Endodermal cell (in vitro differentiated cells): ENCODE results near the gene CXCL1. TPM values are rescaled to one million over a fixed set of nuclear protein-coding genes. Genes with fewer than 3 reads are reported as not detected.

Source experiments
- DNase-seq: peaks from one replicate; pipeline ENCODE4 v3.0.0-alpha.2; 2017
- H3K27ac ChIP-seq: 2 replicates; pipeline ENCODE4 v1.5.1; 2013; ENCODE audit warnings: mild to moderate bottlenecking, low read depth, low read length, moderate library complexity
- H3K27me3 ChIP-seq: 2 replicates; pipeline ENCODE4 v1.6.1; 2013; ENCODE audit warnings: mild to moderate bottlenecking, low read length, moderate library complexity; ENCODE audit not compliant: insufficient read depth, control insufficient read depth, poor library complexity, severe bottlenecking
- H3K36me3 ChIP-seq: 2 replicates; pipeline ENCODE4 v1.7.0; 2013; ENCODE audit warnings: mild to moderate bottlenecking, low read length, moderate library complexity; ENCODE audit not compliant: control insufficient read depth, insufficient read depth
- H3K4me1 ChIP-seq: one replicate; pipeline ENCODE4 v1.7.0; 2013; ENCODE audit warnings: low read length; ENCODE audit not compliant: control insufficient read depth, insufficient read depth
- H3K4me3 ChIP-seq: 2 replicates; pipeline ENCODE4 v1.5.1; 2013; ENCODE audit warnings: mild to moderate bottlenecking, low read length, moderate library complexity
- H3K9ac ChIP-seq: 2 replicates; pipeline ENCODE4 v1.6.1; 2013; ENCODE audit warnings: mild to moderate bottlenecking, low read length, moderate library complexity; ENCODE audit not compliant: poor library complexity, severe bottlenecking; ENCODE audit errors: extremely low read depth
- H3K9me3 ChIP-seq: 2 replicates; pipeline ENCODE4 v1.6.1; 2013; ENCODE audit warnings: mild to moderate bottlenecking, low read length, moderate library complexity; ENCODE audit not compliant: control insufficient read depth
- H3K27ac Mint-ChIP-seq: 2 replicates; pipeline ENCODE4 v1.8.0; 2020; ENCODE audit warnings: mixed read lengths
- H3K27me3 Mint-ChIP-seq: 2 replicates; pipeline ENCODE4 v1.8.0; 2021; ENCODE audit warnings: mild to moderate bottlenecking, mixed read lengths; ENCODE audit not compliant: insufficient read depth
- H3K36me3 Mint-ChIP-seq: 2 replicates; pipeline ENCODE4 v1.8.0; 2020; ENCODE audit warnings: low read depth, mixed read lengths
- H3K4me1 Mint-ChIP-seq: 2 replicates; pipeline ENCODE4 v1.8.0; 2020; ENCODE audit warnings: mixed read lengths
- H3K4me3 Mint-ChIP-seq: 2 replicates; pipeline ENCODE4 v1.8.0; 2020; ENCODE audit warnings: mild to moderate bottlenecking, moderate library complexity, mixed read lengths
- H3K9me3 Mint-ChIP-seq: 2 replicates; pipeline ENCODE4 v1.8.0; 2020; ENCODE audit warnings: mild to moderate bottlenecking, mixed read lengths
- WGBS, 2 experiments: methylation state at CpG; one replicate each; pipeline versions ENCODE4 v1.1.5 to v1.1.7; 2013; ENCODE audit warnings: missing lambda C conversion rate in 2 of 2, mixed read lengths in 1 of 2; ENCODE audit not compliant: insufficient coverage in 1 of 2, insufficient read length in 1 of 2; 5-methylcytosine and 5-hydroxymethylcytosine counted together
- total RNA-seq, 2 donors: library from RNA; stranded (reverse); fragmentation: NEBNext Ultra II Directional in 1 of 2; extraction: Animal tissue kit (Norgen Biotek cat#: 25700) in 1 of 2; gene quantifications; 2 replicates in 1 of 2; 3 replicates in 1 of 2; pipeline ENCODE4 v1.2.1, GENCODE V29; 2021
- TF ChIP-seq, protein P1 (sequence below): fragments of 200-600 bp; sonication (generic); conservative IDR thresholded peaks from 2 replicates; pipeline ENCODE4 v1.5.0; 2021; ENCODE audit warnings: antibody characterized with exemption, mild to moderate bottlenecking

CXCL1 gene
- total RNA-seq, 2 donors from 2014 or later = 0.24 TPM; not detected in 1

DNA sequence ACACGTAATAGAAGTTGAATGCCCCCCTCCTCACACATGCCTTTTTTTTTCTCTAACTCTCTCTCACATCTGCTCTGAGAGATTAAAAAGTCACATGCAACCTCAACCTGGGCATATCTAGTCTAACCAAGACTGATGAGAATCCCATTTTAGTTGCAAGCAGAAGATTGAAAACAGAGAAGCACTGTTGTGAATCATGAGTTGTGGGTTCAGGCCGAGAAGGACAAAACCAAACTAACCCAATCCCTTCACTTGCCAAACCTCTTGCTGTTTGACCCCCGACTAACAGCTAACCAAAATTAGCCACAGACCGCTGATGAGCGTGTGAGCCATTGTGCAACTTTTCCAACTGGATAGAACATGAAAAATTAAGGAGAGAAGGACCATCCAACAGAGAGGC, 31.8 kb downstream of the CXCL1 start:
- Histone ChIP-seq H3K27ac (no peak overlapping the region), H3K9ac (no peak overlapping the region), H3K4me1 (no peaks in the 10 kb centered on the region), H3K4me3 (no peak overlapping the region), H3K27me3 (no peaks in the 10 kb centered on the region), H3K36me3 (no peaks in the 10 kb centered on the region), H3K9me3 (no peaks in the 10 kb centered on the region)
- TF ChIP-seq, protein P1, sequence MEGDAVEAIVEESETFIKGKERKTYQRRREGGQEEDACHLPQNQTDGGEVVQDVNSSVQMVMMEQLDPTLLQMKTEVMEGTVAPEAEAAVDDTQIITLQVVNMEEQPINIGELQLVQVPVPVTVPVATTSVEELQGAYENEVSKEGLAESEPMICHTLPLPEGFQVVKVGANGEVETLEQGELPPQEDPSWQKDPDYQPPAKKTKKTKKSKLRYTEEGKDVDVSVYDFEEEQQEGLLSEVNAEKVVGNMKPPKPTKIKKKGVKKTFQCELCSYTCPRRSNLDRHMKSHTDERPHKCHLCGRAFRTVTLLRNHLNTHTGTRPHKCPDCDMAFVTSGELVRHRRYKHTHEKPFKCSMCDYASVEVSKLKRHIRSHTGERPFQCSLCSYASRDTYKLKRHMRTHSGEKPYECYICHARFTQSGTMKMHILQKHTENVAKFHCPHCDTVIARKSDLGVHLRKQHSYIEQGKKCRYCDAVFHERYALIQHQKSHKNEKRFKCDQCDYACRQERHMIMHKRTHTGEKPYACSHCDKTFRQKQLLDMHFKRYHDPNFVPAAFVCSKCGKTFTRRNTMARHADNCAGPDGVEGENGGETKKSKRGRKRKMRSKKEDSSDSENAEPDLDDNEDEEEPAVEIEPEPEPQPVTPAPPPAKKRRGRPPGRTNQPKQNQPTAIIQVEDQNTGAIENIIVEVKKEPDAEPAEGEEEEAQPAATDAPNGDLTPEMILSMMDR = no peak
- Mint-ChIP-seq H3K4me3 (no peak overlapping the region), H3K4me1 (no peaks in the 10 kb centered on the region), H3K27ac (no peak overlapping the region), H3K36me3 (no peaks in the 10 kb centered on the region), H3K27me3 (peaks cover 2% of the 10 kb centered on the region), H3K9me3 (peaks cover 2% of the 10 kb centered on the region)
- no peak for DNase-seq
- WGBS, 2 experiments = 82 to 92% methylated on average over 3 to 5 of the region's 5 CpGs

DNA sequence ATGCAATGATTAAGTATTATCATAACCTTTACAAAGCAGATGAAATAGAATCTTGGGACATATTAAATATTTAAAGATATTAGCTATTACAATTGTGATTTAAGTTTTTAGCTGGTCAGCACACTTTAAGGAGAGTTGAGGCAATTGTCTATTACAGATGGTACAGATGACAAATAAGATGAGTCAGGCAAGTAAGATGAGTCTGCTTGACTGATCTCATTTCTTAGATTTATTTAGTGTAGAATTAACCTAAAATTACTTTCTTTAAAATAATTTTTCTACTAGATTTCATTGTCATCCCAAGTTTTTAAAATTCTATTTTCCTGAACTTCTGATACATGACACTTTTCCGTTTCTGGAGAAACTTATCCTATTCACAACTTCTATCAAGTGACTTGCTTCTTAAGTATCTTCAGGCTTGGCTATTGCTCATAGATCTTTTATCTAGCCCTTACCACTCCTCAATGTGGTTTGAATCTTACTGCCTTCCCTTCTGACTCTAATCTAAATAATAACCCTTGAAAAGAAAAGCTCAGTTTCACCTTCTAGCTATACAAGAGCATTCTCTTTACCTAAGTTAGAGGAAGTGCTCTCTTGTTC, 32.9 kb downstream of the CXCL1 start:
- Mint-ChIP-seq H3K27me3 (peaks cover 2% of the 10 kb centered on the region), H3K9me3 (peaks cover 6% of the 10 kb centered on the region), H3K4me1 (peaks cover 5% of the 10 kb centered on the region), H3K27ac (no peak overlapping the region), H3K36me3 (no peaks in the 10 kb centered on the region), H3K4me3 (no peak overlapping the region)
- no peak overlapping the region for H3K27ac ChIP-seq
- TF ChIP-seq, protein P1 = no peak
- H3K36me3 ChIP-seq = no peaks in the 10 kb centered on the region
- H3K4me1 ChIP-seq = no peaks in the 10 kb centered on the region
- no peaks in the 10 kb centered on the region for H3K9me3 ChIP-seq
- WGBS, 2 experiments = 88 to 93% methylated on average over 1 of the region's 1 CpG
- H3K9ac ChIP-seq = no peak overlapping the region
- H3K4me3 ChIP-seq = no peak overlapping the region
- no peaks in the 10 kb centered on the region for H3K27me3 ChIP-seq
- DNase-seq = no peak

DNA sequence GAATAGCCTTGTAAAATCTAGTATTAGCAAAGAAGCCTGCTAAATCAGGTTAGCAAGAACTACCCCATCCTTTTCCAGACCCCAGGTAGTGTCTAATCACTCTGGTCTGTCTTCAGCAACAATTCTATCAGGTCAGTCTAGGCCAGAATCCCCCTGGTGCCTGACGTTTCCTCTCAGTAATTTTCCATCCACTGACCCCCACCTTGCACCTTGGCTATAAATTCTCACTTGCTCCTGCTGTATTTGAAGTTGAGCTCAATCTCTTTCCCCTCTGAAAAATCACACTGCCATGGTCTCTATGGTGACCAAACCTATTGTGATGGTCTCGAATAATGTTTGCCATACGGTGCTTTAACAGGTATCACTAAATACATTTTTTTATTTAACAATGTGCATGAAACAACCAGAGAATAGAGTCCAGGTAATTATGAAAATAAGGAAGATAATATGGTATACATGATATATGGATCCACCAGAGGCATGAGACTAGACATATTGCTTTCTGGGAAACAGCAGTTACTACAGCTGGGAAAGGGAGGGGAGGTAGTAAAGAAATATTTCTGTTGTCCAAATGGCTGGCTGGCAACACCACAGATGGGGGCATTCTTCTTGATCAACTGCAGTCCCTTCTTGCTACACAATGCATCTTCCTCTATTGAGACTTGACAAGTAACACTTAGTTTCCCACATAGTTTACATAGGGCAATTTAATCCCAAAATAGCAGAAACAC, 33.8 kb downstream of the CXCL1 start:
- Histone ChIP-seq H3K27me3 (no peaks in the 10 kb centered on the region), H3K4me3 (no peak overlapping the region), H3K36me3 (no peaks in the 10 kb centered on the region), H3K4me1 (peaks cover 3% of the 10 kb centered on the region), H3K27ac (no peak overlapping the region), H3K9ac (no peak overlapping the region), H3K9me3 (no peaks in the 10 kb centered on the region)
- 79 to 80% methylated on average over 1 to 3 of the region's 3 CpGs for WGBS, 2 experiments
- Mint-ChIP-seq H3K4me1 (peaks cover 12% of the 10 kb centered on the region), H3K27ac (no peak overlapping the region), H3K27me3 (peaks cover 2% of the 10 kb centered on the region), H3K4me3 (no peak overlapping the region), H3K9me3 (peaks cover 6% of the 10 kb centered on the region), H3K36me3 (no peaks in the 10 kb centered on the region)
- TF ChIP-seq, protein P1 = no peak
- no peak for DNase-seq
